Stimulated activated CD8-positive, alpha-beta memory T cell treated with anti-CD3 and anti-CD28 coated beads, Interleukin-15, amount 100 ng/mL, for 1 hour (primary cell): ENCODE results near the gene C11orf58.

Experiments
- DNase-seq: peaks from one replicate; pipeline ENCODE4 v3.0.0-alpha.2; 2020; ENCODE audit warnings: low read depth

The C11orf58 gene

GRCh38 chr11:16785520-16786128, 47.2 kb downstream of the C11orf58 start:
- peak; percentile 14 for DNase-seq

- DNase-seq, result no peak
Observed at GRCh38 chr11:16786131-16786530, 47.7 kb downstream of the C11orf58 start.

GRCh38 chr11:16787035-16787742, 48.7 kb downstream of the C11orf58 start:
- DNase-seq, result no peak

- DNase-seq, result no peak
Observed at GRCh38 chr11:16788141-16789062, 50.0 kb downstream of the C11orf58 start.

- no peak for DNase-seq
Observed at GRCh38 chr11:16789063-16789420, 50.6 kb downstream of the C11orf58 start.

- no peak for DNase-seq
Observed at GRCh38 chr11:16789560-16790485, 51.4 kb downstream of the C11orf58 start.

GRCh38 chr11:16790486-16791190, 52.2 kb downstream of the C11orf58 start:
- DNase-seq, result no peak

- no peak for DNase-seq
Observed at GRCh38 chr11:16791191-16791961, 52.9 kb downstream of the C11orf58 start.

- DNase-seq, result no peak
Observed at GRCh38 chr11:16792426-16792825, 54.0 kb downstream of the C11orf58 start.

GRCh38 chr11:16793009-16793408, 54.6 kb downstream of the C11orf58 start:
- no peak for DNase-seq

GRCh38 chr11:16793511-16793910, 55.1 kb downstream of the C11orf58 start:
- DNase-seq, result no peak

- no peak for DNase-seq
Observed at GRCh38 chr11:16794047-16794818, 55.8 kb downstream of the C11orf58 start.

- DNase-seq, result no peak
Observed at GRCh38 chr11:16795146-16795545, 56.7 kb downstream of the C11orf58 start.

GRCh38 chr11:16796311-16796710, 57.9 kb downstream of the C11orf58 start:
- DNase-seq, result no peak

- DNase-seq, result no peak
Observed at GRCh38 chr11:16797776-16798175, 59.3 kb downstream of the C11orf58 start.

- DNase-seq, result no peak
Observed at GRCh38 chr11:16799221-16799620, 60.8 kb downstream of the C11orf58 start.

- no peak for DNase-seq
Observed at GRCh38 chr11:16799890-16800289, 61.4 kb downstream of the C11orf58 start.

GRCh38 chr11:16800382-16800781, 61.9 kb downstream of the C11orf58 start:
- no peak for DNase-seq

GRCh38 chr11:16801288-16801980, 63.0 kb downstream of the C11orf58 start:
- no peak for DNase-seq
